HCT116 (cell line): ENCODE measurements around the gene ALG8. TPM values are rescaled to one million over a fixed set of nuclear protein-coding genes. Genes with fewer than 3 reads are reported as not detected.

Experiments
- ATAC-seq: fragments of 200-7000 bp; cut with Tn5 transposase; 2 replicates; pipeline ENCODE4 v1.9.1; 2020; ENCODE audit warnings: mild to moderate bottlenecking, moderate library complexity
- BruUV-seq: library from RNA; stranded (reverse); fragments of 400-500 nt; replicated peaks from 2 replicates; lab custom pipeline; 2021; lab: Mats Ljungman, UMichigan
- CTCF ChIA-PET: fragments of 300-600 bp; sonication (Branson Sonifier 250); formaldehyde crosslinking; loops from one replicate; lab custom pipeline; 2021; ENCODE audit warnings: antibody characterized with exemption; lab: Charles Lee
- POLR2A ChIA-PET: fragments of 300-600, 350-600 bp; sonication (Branson Sonifier 250); formaldehyde crosslinking; loops from one replicate; lab custom pipeline; 2021; ENCODE audit warnings: antibody characterized with exemption; lab: Charles Lee
- RAD21 ChIA-PET, 2 experiments: fragments of 300-600 bp; sonication (Branson Sonifier 250); formaldehyde crosslinking; loops; one replicate each; lab custom pipeline; 2023; ENCODE audit warnings: low total read pairs in 2 of 2; ENCODE audit not compliant: uncharacterized antibody in 2 of 2, unreplicated experiment in 2 of 2, low non-redundant PET in 1 of 2; lab: Charles Lee
- DNase-seq: peaks from one replicate; pipeline ENCODE4 v3.0.0-alpha.2; 2010; ENCODE audit warnings: low read depth, low spot score
- H2AFZ ChIP-seq: fragments of 200-600 bp; shearing (Covaris generic), sonication (generic); 2 replicates; pipeline ENCODE4 v1.6.1; 2017; ENCODE audit warnings: low read depth, mixed run types, mixed read lengths, antibody characterized with exemption, low read length; ENCODE audit not compliant: poor library complexity, severe bottlenecking
- H3K27ac ChIP-seq: 2 replicates; pipeline ENCODE4 v1.5.1; 2012; ENCODE audit warnings: low read depth, low read length
- H3K27me3 ChIP-seq: fragments of 200-600 bp; sonication (generic); 2 replicates; pipeline ENCODE4 v1.6.1; 2016; ENCODE audit warnings: mixed run types, low read length, mixed read lengths; ENCODE audit not compliant: insufficient read depth
- H3K36me3 ChIP-seq, 2 experiments: fragments of 200-500 bp in 1 of 2; fragments of 200-600 bp in 1 of 2; sonication (Bioruptor generic) in 1 of 2; sonication (generic) in 1 of 2; 2 replicates each; pipeline versions ENCODE4 v1.5.1 to v1.6.1; 2014 to 2016; ENCODE audit warnings: low read length in 2 of 2, inconsistent platforms in 1 of 2, mixed read lengths in 1 of 2, mixed run types in 1 of 2; ENCODE audit not compliant: insufficient read depth in 2 of 2, control insufficient read depth in 1 of 2
- H3K4me1 ChIP-seq, 2 experiments: fragments of 200-600 bp in 1 of 2; sonication (generic) in 1 of 2; 2 replicates each; pipeline versions ENCODE4 v1.5.1 to v1.6.1; 2012 to 2017; ENCODE audit warnings: low read length in 2 of 2, inconsistent platforms in 1 of 2, mild to moderate bottlenecking in 1 of 2, mixed read lengths in 1 of 2, mixed run types in 1 of 2, moderate library complexity in 1 of 2; ENCODE audit not compliant: insufficient read depth in 2 of 2, control insufficient read depth in 1 of 2
- H3K4me2 ChIP-seq: fragments of 200-600 bp; sonication (generic); 2 replicates; pipeline ENCODE4 v1.6.1; 2017; ENCODE audit warnings: mixed run types, low read length, mixed read lengths
- H3K4me3 ChIP-seq, 2 experiments: fragments of 200-600 bp in 1 of 2; sonication (generic) in 1 of 2; replicated peaks in 1 of 2; 2 replicates each; pipeline ENCODE4 v1.5.1; 2011 to 2016; ENCODE audit warnings: low read length in 2 of 2, control low read depth in 1 of 2, low read depth in 1 of 2, mild to moderate bottlenecking in 1 of 2, mixed read lengths in 1 of 2, mixed run types in 1 of 2
- H3K79me2 ChIP-seq: fragments of 200-600 bp; sonication (generic); 2 replicates; pipeline ENCODE4 v1.6.1; 2017; ENCODE audit warnings: mild to moderate bottlenecking, mixed run types, low read length, moderate library complexity, mixed read lengths; ENCODE audit not compliant: insufficient read depth
- H3K9ac ChIP-seq: fragments of 200-600 bp; sonication (generic); 2 replicates; pipeline ENCODE4 v1.6.1; 2016; ENCODE audit warnings: low read length, mixed read lengths
- H3K9me2 ChIP-seq: fragments of 200-600 bp; sonication (generic), shearing (Covaris generic); 2 replicates; pipeline ENCODE4 v1.6.1; 2017; ENCODE audit warnings: mixed run types, mild to moderate bottlenecking, moderate library complexity; ENCODE audit not compliant: insufficient read depth
- H3K9me3 ChIP-seq, 2 experiments: fragments of 200-500 bp in 1 of 2; fragments of 200-600 bp in 1 of 2; sonication (Bioruptor generic) in 1 of 2; sonication (generic) in 1 of 2; 2 replicates each; pipeline ENCODE4 v1.6.1; 2014 to 2017; ENCODE audit warnings: low read length in 2 of 2, mixed read lengths in 2 of 2, inconsistent platforms in 1 of 2, low read depth in 1 of 2, mild to moderate bottlenecking in 1 of 2, mixed run types in 1 of 2, moderate library complexity in 1 of 2; ENCODE audit not compliant: control insufficient read depth in 1 of 2, insufficient read depth in 1 of 2
- H4K20me1 ChIP-seq: fragments of 200-600 bp; sonication (generic), shearing (Covaris generic); 2 replicates; pipeline ENCODE4 v1.6.1; 2017; ENCODE audit warnings: mixed run types, mild to moderate bottlenecking, moderate library complexity; ENCODE audit not compliant: insufficient read depth
- CEBPB ChIP-seq: IDR thresholded peaks from 2 replicates; pipeline ENCODE4 v1.6.1; 2012; ENCODE audit warnings: low read depth
- EGR1 ChIP-seq: IDR thresholded peaks from 2 replicates; pipeline ENCODE4 v1.6.1; 2012; ENCODE audit warnings: low read depth
- ELF1 ChIP-seq: IDR thresholded peaks from 2 replicates; pipeline ENCODE4 v1.6.1; 2012; ENCODE audit warnings: low read depth, borderline replicate concordance
- EZH2 ChIP-seq: fragments of 200-600 bp; sonication (generic); IDR thresholded peaks from 2 replicates; pipeline ENCODE4 v1.6.1; 2017; ENCODE audit warnings: antibody characterized with exemption, mixed run types
- EZH2phosphoT487 ChIP-seq: fragments of 200-600 bp; IDR thresholded peaks from 2 replicates; pipeline ENCODE4 v1.6.1; 2018; ENCODE audit warnings: antibody characterized with exemption, borderline replicate concordance
- FOSL1 ChIP-seq: IDR thresholded peaks from 2 replicates; pipeline ENCODE4 v1.6.1; 2012; ENCODE audit warnings: low read depth
- JUND ChIP-seq: IDR thresholded peaks from 2 replicates; pipeline ENCODE4 v1.6.1; 2012
- SP1 ChIP-seq: IDR thresholded peaks from 2 replicates; pipeline ENCODE4 v1.6.1; 2012; ENCODE audit warnings: low read depth
- YY1 ChIP-seq: IDR thresholded peaks from 2 replicates; pipeline ENCODE4 v1.6.1; 2011; ENCODE audit warnings: low read length, low read depth, moderate library complexity, mild to moderate bottlenecking; ENCODE audit not compliant: insufficient replicate concordance; ENCODE audit errors: extremely low read depth
- ZFX ChIP-seq: fragments of 450-650 bp; IDR thresholded peaks from 2 replicates; pipeline ENCODE4 v1.6.1; 2017
- ZNF274 ChIP-seq: fragments of 200-500 bp; sonication (Bioruptor generic); IDR thresholded peaks from 2 replicates; pipeline ENCODE4 v1.6.1; 2014; ENCODE audit warnings: mild to moderate bottlenecking, low read depth, low read length, inconsistent platforms
- intact Hi-C: fragments of 100-400 bp; cut with micrococcal nuclease; formaldehyde crosslinking; loops from 2 replicates; pipeline ENCODE4 v1.10.0; 2022
- total RNA-seq: library from RNA; stranded (reverse); gene quantifications from one replicate; pipeline ENCODE4 v1.2.1, GENCODE V29; 2021; ENCODE audit not compliant: unreplicated experiment
- TF ChIP-seq, protein P1 (sequence below): IDR thresholded peaks from 2 replicates; pipeline ENCODE4 v1.6.1; 2012
- TF ChIP-seq, protein P2 (sequence below): IDR thresholded peaks from 2 replicates; pipeline ENCODE4 v1.6.1; 2012; ENCODE audit warnings: low read depth
- TF ChIP-seq, protein P3 (sequence below), 3 experiments: fragments of 200-600 bp in 1 of 3; sonication (generic) in 1 of 3; IDR thresholded peaks in 2 of 3; conservative IDR thresholded peaks in 1 of 3; 2 replicates each; pipeline ENCODE4 v1.5.1; 2012 to 2017; ENCODE audit warnings: low read depth in 2 of 3, low read length in 2 of 3, antibody characterized with exemption in 1 of 3, borderline replicate concordance in 1 of 3, control low read depth in 1 of 3, mild to moderate bottlenecking in 1 of 3, mixed read lengths in 1 of 3, mixed run types in 1 of 3, moderate library complexity in 1 of 3; ENCODE audit not compliant: insufficient read depth in 1 of 3

The ALG8 gene
- total RNA-seq, 1 experiment from 2014 or later, result 50.1 TPM

DNA sequence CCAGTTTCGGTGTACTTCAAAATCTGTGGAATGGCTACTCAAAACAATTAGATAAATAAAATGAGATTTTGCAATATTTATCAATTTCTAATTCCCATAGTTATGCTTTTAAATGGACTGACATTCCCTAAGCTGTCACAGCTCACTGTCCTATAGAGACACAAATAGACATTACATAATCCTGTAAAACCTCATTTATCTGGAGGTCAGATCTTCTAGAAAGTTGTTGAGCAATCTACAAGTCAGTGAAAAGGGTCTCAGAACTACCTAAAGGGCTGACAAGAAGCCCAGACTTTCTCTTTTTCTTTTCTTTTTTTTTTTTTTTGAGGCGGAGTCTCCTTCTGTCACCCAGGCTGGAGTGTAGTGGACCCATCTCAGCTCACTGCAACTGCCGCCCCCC lies 12.0 kb downstream of the ALG8 start (continued):
- TF ChIP-seq, protein P1, sequence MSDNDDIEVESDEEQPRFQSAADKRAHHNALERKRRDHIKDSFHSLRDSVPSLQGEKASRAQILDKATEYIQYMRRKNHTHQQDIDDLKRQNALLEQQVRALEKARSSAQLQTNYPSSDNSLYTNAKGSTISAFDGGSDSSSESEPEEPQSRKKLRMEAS, result no peak
- TF ChIP-seq YY1 (no peak), SP1 (no peak), JUND (no peak)

DNA sequence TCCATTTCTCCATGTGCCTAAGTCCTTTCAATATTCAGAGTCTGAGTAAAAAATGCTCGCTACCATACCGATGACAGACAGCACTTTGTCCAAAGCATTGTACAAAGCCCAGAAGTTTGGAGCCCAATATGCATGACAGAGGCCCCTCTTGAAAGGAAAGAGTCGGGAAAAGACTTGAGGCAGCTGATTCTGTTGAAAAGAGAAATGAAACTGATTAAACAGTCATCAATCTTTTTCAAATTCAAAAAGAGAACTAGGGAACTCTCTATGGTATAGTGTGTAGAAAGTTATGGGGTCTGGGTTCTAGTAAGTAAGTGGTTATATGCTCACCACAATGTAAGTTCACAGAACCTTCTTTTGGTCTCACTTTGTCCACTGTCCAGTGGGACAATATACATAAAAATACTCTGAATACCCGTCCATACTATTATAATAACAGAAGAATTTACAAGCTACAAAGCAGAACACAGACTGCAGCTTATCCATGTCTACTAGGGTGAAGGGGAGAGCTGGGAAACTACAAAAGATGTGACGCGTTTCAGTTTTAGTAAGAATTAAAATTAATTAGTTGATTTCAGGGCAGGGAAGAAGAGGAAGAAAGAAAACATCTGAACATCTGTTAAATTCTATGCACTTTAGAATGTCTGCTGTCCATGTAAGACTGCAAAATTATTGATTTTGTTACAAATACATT lies 26.7 kb downstream of the ALG8 start:
- no peaks in the 10 kb centered on the region for H3K9me3 ChIP-seq
- intact Hi-C loops, result no loop called here
- CTCF ChIA-PET, result no interaction called here

More for the DNA sequence above, 26.7 kb downstream of the ALG8 start:
- Histone ChIP-seq H3K9ac (no peak overlapping the region), H3K36me3 (peaks cover 7 to 19% of the 10 kb centered on the region in 2 experiments), H4K20me1 (no peaks in the 10 kb centered on the region), H3K27ac (no peak overlapping the region), H3K79me2 (no peaks in the 10 kb centered on the region), H2AFZ (no peak overlapping the region), H3K4me2 (no peak overlapping the region), H3K9me2 (no peaks in the 10 kb centered on the region), H3K4me1 (no peaks in the 10 kb centered on the region), H3K4me3 (no peak overlapping the region), H3K27me3 (no peaks in the 10 kb centered on the region)
- ChIA-PET RAD21 (no interaction called here), POLR2A (no interaction called here)
- TF ChIP-seq EZH2phosphoT487 (no peak), CEBPB (no peak), EGR1 (no peak), FOSL1 (no peak), ZFX (no peak), ZNF274 (no peak), ELF1 (no peak), EZH2 (no peak)
- TF ChIP-seq, protein P2, sequence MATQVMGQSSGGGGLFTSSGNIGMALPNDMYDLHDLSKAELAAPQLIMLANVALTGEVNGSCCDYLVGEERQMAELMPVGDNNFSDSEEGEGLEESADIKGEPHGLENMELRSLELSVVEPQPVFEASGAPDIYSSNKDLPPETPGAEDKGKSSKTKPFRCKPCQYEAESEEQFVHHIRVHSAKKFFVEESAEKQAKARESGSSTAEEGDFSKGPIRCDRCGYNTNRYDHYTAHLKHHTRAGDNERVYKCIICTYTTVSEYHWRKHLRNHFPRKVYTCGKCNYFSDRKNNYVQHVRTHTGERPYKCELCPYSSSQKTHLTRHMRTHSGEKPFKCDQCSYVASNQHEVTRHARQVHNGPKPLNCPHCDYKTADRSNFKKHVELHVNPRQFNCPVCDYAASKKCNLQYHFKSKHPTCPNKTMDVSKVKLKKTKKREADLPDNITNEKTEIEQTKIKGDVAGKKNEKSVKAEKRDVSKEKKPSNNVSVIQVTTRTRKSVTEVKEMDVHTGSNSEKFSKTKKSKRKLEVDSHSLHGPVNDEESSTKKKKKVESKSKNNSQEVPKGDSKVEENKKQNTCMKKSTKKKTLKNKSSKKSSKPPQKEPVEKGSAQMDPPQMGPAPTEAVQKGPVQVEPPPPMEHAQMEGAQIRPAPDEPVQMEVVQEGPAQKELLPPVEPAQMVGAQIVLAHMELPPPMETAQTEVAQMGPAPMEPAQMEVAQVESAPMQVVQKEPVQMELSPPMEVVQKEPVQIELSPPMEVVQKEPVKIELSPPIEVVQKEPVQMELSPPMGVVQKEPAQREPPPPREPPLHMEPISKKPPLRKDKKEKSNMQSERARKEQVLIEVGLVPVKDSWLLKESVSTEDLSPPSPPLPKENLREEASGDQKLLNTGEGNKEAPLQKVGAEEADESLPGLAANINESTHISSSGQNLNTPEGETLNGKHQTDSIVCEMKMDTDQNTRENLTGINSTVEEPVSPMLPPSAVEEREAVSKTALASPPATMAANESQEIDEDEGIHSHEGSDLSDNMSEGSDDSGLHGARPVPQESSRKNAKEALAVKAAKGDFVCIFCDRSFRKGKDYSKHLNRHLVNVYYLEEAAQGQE, result no peak
- TF ChIP-seq, protein P3, sequence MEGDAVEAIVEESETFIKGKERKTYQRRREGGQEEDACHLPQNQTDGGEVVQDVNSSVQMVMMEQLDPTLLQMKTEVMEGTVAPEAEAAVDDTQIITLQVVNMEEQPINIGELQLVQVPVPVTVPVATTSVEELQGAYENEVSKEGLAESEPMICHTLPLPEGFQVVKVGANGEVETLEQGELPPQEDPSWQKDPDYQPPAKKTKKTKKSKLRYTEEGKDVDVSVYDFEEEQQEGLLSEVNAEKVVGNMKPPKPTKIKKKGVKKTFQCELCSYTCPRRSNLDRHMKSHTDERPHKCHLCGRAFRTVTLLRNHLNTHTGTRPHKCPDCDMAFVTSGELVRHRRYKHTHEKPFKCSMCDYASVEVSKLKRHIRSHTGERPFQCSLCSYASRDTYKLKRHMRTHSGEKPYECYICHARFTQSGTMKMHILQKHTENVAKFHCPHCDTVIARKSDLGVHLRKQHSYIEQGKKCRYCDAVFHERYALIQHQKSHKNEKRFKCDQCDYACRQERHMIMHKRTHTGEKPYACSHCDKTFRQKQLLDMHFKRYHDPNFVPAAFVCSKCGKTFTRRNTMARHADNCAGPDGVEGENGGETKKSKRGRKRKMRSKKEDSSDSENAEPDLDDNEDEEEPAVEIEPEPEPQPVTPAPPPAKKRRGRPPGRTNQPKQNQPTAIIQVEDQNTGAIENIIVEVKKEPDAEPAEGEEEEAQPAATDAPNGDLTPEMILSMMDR (IDR thresholded peaks at IDR 0.05 in 2 of 3, conservative IDR thresholded peaks at IDR 0.05 in 1 of 3; ENCODE audit: borderline replicate concordance in 1 of 3, insufficient read depth in 1 of 3, low read depth in 2 of 3, low read length in 2 of 3), result no peak
- TF ChIP-seq, protein P1, result no peak
- DNase-seq (no peak), ATAC-seq (no peak)
- no TSS peak for BruUV-seq
